Activated naive CD8-positive, alpha-beta T cell treated with anti-CD3 and anti-CD28 coated beads, Interleukin-2, amount 50 U/mL, for 16 hours (primary cell): Measurements from ENCODE around the gene MYO6.
"Not testable (repeated sequence)": the region's sequence is repeated elsewhere in the genome, so short reads cannot be mapped to it uniquely, and the experiment has no call there.

Experiments
- DNase-seq: peaks from one replicate; pipeline ENCODE4 v3.0.0-alpha.2; 2020; ENCODE audit warnings: low read depth, low spot score

The MYO6 gene

DNA sequence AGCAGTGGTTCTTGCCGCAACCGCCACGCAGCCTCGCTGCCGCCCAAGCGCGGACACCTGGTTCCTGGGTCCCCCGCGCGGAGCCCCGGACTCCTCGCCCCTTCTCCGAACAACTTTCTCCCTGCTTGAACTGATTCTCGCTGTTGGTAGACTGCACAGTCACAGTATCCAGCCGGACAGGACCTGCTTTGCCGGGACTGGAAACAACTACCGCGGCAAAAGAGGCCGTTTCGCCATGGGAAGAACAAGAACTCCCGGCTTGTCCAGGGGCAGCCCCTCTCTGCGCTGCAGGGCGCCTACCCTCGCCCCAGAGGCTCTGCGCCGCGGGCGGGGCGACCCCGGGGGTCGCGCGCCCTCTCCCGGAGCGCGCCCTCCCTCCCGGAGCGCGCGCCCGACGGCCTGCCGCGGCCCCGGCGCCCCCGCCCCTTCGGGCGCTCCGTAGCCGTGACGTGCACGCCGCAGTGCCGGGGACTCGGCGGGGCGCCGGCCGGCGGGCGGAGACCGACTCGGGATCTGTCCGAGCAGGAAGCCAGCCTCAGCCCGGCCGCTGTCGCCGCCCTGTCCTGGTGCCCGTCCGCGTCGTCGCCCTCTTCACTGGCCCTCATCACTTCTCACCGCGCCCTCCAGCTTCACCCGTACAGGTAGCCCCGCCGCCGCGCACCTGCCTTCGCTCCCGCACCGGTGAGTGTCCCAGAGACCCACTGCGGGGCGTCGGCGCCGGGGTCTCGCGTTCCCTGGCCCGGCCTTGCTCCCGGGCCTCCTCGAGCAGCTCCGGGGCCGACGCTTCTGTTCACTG lies at the start of gene MYO6:
TSS of gene MYO6 (plus strand) at position 497 of the 796 bp plus-strand sequence. CDS start 68,309 bp downstream, outside the sequence.
- no peak for DNase-seq

DNA sequence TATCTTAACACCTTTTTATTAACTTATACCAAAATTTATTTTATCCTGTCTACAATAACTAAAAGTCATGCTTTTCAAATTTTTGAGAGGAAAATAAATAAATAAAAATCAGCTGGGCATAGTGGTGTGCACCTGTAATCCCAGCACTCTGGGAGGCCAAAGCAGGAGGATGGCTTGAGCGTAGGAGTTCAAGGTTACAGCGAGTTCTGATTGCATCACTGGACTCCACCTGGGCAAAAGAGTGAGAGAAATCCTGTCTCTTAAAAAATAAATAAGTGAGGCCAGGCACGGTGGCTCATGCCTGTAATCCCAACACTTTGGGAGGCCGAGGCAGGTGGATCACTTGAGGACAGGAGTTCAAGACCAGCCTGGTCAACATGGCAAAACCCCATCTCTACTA lies 40.7 kb upstream of the MYO6 start:
- not testable (repeated sequence) for DNase-seq

DNA sequence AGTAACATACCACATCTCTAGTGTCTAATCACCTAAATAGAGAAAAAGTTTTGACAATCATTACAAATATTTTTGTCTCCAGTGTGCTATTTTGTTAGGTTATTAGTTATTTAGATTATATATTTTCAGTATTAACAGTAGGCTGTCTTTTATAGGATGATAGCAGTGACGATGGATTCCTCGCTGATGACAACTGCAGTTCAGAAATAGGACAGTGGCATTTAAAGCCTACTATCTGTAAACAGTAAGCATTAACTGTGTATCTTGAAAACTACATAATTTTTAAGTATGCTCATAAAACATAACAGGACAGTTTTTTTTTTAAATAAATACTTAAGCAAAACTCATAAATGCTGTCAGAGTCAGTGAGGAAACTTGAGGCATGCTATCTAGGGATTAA lies 37.9 kb upstream of the MYO6 start:
- DNase-seq: no peak

DNA sequence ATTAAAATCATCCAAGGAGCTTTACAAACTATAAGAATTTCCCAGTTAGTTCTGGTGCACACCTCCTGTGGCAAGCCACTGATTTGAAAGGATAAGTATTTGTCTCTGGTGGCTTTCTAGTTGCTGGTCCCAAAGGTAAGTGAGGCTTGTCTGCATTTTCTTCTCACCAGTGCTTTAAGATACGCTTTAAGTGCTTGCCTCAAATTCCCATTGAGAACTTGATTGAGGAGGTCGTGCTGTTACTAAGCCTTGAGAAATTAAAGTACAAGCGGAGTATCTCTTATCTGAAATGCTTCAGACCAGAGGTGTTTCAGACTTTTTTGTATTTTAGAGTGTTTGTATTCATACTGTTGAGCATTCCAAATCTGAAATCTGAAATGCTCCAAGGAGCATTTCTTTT lies 29.9 kb upstream of the MYO6 start:
- DNase-seq: no peak

DNA sequence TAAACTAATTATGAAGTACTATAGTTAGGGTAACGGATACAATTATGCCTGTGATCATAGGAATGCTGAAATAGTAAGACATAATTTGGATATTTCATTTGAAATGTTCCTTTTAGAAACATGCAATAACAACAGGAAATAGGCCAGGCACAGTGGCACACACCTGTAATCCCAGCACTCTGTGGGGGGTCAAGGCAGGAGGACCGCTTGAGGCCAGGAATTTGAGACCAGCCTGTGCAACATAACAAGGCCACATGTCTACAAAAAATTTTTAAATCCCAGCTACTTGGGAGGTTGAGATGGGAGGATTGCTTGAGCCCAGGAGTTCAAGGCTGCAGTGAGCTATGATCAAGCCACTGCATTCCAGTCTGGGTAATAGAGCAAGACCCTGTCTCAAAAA lies 25.7 kb upstream of the MYO6 start:
- no peak for DNase-seq

DNA sequence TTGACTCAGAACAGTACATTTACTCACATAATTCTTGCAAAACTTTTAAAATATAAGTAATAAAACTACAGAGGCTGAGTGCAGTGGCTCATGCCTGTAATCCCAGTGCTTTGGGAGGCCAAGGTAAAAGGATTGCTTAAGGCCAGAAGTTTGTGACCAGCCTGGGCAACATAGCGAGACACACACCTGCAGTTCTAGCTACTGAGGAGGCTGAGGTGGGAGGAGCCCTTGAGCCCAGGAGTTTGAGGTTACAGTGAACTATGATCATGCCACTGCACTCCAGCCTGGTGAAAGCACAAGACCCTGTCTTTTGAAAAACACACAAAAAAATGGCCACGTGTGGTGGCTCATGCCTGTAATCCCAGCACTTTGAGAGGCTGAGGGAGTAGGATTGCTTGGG lies 21.8 kb upstream of the MYO6 start:
- DNase-seq: no peak

DNA sequence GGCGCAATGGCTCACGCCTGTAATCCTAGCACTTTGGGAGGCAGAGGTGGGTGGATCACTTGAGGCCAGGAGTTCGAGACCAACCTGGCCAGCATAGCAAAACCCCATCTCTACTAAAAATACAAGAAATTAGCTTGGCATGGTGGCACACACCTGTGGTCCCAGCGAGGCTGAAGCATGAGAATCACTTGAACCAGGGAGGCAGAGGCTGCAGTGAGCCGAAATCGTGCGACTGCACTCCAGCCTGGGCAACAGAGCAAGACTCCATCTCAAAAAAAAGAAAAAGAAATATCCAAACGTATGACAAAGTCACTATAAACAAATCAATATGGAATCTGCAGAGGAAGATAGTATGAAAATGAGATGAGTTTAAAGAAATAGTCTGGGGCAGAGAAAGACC lies 18.0 kb upstream of the MYO6 start:
- not testable (repeated sequence) for DNase-seq

DNA sequence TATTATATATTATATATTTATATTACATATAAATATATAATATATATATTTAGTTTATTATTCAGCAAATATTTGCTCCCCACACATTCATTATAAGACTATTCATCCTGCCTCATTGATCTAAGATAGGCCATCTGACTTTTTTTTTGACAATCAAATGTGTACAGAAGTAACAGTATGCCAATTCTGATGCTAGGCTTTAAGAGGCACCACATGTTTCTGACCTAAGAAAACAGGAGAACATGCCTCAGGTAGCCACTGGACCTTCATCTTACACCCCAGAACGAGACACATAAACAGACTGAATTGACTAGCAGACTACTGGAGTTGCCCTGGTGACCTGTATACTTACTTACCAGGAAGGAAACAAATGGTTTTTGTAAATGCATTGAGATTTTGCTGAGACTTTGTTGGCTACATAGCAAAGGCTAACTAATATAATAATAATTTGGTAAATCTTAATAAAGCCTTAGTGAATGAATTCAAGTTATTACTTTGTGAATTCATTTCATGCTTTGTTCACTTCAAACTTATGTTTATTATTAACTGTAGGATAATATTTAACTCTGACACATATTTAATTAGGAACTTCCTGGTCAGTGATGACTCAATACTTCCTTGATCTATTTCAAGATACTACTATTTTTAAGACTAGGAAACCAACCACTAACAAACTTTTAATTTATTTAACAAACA lies 13.4 kb upstream of the MYO6 start:
- no peak for DNase-seq

DNA sequence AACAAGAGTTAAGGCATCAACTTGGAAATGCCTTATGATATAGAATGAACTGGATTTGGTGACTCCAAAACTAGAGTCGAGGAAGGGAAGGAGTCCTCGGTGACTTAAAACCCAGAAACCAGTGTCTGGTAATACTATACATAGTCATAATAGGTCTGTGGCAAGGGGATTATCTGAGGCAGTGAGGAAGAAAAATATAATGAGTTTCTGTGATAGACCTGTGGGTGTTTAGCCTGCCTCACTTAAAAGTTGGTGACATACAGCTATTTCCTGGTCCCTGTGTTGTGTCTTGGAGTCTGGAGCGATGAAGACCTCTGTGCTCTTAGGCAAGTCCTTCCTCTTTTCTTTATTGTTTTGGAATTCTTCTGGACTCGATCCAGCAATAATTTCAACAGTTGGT lies 5.1 kb upstream of the MYO6 start:
- no peak for DNase-seq

DNA sequence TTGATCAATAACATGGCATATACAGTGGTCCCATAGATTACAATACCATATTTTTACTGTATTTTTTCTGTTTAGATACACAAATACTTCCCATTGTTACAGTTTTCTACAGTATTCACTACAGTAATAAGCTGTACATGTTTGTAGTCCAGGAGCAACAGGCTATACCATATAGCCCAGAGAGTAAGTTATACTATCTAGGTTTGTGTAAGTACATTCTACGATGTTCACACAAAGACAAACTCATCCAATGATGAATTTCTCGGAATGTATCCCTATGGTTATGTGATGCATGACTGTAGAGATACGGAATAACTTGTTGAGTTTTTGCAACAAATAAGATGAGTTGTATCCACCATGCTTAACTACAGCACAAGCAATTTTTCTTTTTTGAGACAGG lies 3.6 kb upstream of the MYO6 start:
- no peak for DNase-seq

DNA sequence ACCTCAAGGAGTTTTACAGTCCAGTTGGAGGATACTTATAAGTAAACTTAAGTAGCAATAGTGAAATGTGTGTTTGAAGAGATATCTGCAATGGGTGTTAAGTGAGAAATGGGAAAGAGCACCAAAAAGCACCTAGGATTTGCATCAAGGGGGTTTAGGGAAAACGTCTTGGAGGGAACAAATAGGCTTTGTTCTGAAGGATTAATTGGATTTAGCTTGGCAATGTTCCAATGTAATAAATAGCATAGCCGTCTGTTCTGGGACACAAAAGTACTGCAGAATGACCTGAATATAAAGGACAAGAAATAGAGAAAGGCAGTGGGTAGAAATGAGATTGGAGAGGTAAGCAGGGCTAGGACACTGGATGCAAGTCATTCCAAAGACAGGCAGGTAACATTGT lies 2.8 kb upstream of the MYO6 start:
- DNase-seq: no peak

DNA sequence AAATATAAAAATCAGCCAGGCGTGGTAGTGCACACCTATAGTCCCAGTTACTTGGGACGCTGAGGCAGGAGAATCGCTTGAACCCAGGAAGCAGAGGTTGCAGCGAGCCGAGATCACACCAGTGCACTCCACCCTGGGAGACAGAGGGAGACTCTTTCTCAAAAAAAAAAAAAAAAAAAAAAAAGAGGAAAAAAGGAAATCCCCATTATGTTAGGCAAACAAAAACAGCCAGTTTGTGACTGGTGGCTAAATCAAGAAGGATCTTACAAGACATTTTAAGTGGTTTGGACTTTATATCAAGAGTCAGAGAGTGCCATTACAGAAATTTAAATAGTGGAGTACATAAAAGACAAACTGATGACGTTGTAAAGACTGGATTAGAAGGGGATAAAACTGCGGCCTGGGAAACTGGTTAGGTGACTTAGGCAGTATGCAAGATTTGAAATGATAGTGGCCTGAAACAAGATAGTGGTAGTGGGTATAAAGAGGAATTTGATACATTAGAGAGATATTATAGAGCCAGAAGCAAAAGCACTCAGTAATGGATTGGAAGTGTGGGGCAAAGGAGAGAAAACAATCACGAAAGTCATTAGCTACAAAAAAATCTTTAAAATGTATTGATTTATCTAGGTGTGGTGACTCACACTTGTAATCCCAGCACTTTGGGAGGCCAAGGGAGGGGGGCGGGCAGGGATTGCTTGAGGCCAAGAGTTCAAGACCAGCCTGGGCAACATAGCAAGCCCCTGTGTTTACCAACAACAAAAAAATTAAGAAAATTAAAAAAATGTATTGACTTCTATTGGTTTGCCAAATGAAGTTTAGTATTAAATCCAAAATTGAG lies 1.7 kb upstream of the MYO6 start:
- DNase-seq: no peak

DNA sequence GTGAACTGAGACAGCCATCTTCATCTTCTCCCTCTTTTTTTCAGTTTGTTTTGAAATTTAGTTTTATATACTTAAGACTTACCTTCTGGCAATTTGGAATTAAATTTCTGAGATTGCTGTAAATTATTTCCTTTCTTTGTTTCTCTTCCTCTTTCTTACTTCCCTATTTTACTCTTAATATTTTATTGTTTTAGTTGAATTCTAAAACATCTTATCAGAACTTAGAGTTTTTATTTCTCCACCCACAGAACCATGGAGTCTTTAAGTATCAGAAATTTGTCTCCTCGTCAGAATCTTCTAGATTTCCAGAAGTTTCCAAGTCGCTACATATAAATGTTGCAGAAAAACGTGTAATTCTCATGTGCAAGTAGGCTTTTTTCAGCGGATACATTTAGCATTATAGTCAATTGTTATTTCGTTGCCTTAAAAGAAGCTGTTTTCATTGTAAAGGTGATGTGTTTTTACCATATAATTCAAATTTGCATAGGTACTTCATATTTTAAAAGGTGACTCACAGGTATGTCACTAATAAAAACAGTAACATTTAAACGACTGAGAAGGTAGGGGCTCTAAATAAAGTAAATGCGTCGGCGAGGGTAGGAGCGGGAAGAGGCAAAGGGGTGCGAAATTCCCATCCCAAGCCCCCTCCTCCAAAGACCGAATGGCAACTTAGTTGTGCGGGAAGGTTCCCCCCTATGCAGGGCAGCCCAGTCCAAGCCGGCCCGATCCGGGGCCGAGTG lies 866 bp upstream of the MYO6 start:
- no peak for DNase-seq

DNA sequence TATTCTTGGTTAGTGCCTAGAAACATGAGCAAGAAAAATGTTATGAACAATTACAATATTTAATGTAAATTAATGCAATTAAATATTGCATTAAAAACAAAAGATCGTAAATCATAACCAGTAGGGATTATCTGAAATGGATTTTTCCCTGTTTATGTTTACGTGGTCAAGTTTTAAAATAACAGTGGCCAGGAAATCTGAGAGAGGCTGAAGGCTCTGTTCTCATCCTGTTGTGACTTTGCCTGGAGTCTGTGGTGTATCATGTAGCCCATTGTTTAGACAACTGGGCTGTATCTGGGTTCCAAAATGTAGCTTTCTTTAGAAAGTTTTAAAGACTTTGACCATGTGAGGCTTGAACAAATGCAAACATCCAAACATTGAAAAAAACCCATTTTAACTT lies 2.4 kb downstream of the MYO6 start:
- DNase-seq: no peak

DNA sequence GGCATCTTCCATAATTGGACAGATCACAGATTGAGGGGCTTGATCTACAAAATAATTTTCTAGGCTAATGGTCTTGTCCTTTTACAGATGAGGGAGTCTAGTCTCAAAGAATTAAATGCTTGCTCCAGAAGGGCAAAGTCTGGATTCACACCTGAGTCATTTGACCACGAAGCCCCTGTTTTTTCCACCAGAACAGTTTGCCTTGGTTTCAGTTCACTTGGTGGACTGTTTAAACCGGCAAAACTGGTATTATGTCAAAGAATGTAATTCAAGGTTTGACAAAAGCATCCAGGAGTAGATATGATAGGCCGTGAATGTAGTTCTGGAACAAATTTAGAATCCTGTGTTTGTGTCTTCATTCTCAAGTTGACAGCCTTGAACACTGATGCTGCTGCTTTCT lies 3.3 kb downstream of the MYO6 start:
- no peak for DNase-seq

DNA sequence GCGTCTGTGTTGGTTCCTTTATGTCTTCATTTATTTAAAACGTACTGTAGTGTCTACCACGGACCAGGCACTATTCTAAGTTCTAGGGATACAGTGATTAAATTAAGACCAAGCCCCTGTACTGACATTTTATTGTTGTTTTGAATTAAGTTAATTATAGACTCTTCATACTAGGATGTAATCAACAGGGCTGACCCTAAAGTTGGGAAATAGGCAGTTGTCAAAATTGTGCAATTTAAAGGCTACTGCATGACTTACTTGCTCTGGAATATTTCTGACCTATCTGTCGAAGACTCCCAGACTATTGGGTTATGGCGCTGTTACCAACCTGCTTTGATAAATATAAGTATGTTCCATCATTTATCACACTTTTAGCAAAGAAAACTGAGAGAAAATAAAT lies 6.7 kb downstream of the MYO6 start:
- no peak for DNase-seq

DNA sequence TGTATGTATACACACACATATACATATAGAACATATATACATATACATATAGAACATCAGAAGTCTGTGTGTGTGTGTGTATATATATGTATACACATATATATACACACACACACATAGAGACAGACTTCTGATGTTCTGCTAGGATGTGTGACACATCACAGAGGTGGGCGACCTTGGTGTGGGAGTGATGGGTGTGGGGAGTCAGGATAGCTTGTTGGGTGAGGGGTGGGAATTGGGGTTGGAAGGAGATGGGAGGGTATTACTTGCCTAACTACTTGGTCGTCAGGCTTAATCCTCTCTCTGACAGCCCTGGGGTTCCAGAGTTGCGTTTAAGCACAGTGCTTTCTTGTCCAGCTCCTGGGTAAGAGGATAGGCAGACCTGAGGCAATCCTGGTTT lies 8.3 kb downstream of the MYO6 start:
- DNase-seq: no peak

DNA sequence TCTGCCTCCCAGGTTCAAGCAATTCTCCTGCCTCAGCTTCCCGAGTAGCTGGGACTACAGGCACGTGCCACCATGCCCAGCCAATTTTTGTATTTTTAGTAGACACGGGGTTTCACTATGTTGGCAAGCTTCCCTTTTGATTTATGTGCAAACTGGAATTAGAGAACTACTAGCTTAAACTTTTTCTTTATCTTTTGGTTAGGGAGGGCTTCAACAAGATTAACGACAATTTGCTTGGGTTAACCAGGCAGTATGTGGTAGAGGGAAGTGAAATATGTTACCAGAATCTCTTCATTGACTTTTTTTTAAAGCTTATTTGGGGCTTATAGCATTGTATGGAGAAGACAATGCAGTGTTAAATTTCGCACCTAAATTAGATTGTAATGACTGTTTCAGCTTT lies 9.0 kb downstream of the MYO6 start:
- DNase-seq: no peak

DNA sequence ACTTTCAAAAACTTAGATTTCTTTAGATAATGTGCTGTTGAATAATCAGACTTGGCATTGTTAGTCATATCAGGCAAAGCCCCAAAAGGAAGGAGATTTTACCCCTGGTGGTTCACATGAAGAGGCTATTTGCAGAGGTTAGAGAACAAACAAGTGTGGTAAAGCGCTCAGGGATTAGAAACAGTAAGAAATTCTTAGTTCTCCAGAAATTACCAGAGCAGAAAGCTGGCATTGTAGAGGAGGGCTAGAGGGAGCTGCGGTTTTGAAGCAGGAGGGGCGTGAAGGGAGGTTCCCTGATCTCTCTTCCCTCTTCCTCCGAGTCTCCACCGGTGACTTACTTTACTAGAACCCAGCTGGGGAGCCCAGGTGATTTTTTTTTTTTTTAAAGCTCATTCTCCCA lies 10.2 kb downstream of the MYO6 start:
- no peak for DNase-seq

DNA sequence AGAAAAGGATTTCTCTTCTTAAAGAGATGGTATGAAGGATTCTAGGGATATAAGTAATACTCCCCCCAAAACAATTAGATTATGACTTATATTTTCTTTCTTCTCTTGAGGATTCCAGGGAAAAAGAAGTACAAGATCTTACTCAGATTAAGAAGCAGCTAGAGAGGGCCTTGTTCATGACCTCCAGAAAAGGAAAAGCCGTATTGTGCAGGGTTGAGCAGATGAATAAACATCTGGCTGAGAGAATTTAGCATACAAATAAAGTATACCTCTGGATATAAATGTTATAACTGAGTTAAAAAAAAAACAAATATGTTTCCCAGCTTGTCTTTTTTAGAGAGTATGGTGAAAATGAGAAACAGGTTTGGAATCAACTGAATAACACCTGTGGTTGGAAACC lies 11.3 kb downstream of the MYO6 start:
- DNase-seq: no peak

DNA sequence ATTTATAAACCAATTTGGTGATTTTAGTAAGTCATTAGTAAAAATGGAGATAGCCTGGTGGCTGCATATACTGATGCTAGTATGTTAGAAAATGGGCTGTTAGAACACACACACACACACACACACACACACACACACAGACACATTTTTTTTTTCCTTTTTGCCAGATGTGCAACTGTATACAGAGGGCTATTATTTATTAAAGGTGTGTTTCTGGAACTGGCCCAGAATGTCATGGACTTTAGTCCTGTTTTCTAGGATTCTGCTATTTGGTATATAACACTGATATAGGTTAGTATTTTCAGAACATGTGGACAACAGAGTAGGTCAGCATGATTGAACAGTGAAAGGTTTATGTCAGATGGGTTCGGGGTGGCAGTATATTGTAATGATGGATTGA lies 12.4 kb downstream of the MYO6 start:
- no peak for DNase-seq

DNA sequence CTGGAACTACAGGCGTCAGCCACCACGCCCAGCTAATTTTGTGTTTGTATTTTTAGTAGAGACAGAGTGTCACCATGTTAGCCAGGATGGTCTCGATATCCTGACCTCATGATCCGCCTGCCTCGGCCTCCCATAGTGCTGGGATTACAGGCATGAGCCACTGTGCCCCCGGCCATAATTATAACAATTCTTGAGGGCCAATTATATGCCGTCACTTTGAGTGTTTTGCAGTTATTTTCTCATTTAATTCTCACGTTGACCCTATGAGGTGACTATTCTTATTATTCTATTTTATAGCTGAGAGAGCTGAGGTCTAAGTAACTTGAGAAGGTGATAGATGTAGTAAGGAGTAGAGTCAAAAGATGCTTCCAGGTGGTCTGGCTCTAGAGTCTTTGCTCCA lies 13.0 kb downstream of the MYO6 start:
- no peak for DNase-seq
